ENCODE results near the gene PDSS2. TPM values are rescaled to one million over a fixed set of nuclear protein-coding genes. Genes with fewer than 3 reads are reported as not detected.

PDSS2 gene
- polyA plus RNA-seq, 3 donors, result 15.6 to 17.0 (median 16.4) TPM

DNA sequence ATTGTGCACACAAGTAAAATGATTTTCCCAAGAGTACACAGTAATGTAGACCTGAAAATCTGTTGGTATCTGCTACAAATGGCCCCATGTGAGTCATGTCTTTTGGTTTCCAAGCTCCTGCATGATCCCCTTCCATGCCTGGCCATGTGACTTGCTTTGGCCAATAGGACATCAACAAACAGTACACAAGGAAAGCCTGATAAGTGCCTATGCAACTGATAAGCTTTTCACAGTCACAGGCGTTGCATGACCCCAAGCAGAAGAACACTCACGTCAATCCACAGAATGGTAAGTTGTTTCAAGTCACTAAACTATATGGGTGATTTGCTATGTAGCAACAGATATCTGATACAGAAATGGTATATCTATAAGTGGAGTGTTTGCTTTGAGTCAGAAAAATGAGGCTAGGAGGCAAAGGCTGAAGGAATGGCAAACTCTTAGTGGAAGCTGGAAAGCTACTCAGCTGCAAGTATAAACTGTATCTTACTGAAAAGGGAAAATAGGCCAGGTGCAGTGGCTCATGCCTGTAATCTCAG, 184.0 kb downstream of the PDSS2 start:
- DNase-seq, result no peak

DNA sequence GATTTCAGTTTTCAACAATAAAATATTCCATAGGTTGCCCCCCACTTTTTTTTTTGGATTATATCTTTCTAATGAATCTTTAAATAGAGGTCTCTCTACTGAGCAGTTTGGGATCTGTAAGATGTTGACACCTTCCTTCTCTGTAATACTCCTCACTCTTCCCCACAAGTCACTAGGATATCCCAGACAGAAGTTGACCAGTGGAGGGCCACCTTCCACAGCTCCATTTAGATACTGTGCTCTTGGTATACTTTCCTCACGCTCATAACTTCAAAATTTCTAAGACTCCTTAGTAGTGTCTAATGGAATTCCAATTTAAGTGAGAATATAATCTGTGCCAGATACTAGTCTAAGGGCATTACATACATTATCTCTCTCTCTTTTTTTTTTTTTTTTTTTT, 185.1 kb downstream of the PDSS2 start:
- no peak for DNase-seq

DNA sequence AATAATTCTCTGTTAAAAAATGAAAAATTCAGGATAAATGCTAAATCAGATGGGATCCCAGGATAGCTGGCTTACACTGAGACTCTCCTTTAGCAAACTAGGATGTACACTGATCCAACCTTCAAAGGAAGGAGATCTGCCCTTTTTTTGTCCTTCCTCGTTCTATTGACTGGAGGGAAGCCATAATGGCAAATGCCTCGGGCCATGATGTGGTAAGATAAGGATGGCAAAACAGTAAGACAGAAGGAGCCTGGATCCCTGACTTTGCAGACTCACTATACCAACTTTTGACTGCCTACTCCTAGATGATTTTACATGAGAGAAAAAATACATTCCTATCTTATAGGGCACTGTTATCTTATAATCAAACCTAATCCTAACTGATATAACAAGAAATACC, 187.1 kb downstream of the PDSS2 start:
- no peak for DNase-seq

DNA sequence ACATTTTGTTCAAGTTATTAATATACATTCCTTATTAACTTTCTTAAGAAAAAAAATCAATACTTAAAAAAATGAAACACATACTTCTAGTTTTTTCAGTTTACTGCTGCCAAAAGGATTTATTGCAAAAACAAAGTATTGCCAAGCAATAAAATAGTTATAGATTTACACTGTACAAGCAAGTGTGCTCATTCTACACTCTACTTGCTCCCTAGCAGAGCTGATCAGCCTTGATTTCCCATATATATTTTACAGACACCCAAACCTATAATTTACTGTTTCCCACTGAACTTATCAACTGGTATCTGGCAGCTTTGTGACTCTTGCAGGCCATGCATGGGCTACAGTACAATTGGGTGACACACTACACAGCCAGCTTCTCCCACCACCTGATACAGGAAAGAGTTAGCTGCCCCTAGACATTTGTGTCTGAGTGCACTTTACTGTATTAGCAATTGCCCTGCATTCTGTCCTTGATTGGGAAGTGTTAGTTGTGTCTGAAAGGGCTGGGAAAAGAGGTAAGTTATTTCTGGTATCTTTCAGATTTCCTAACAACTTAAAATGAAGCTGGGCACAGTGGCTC, 188.1 kb downstream of the PDSS2 start:
- no peak for DNase-seq

DNA sequence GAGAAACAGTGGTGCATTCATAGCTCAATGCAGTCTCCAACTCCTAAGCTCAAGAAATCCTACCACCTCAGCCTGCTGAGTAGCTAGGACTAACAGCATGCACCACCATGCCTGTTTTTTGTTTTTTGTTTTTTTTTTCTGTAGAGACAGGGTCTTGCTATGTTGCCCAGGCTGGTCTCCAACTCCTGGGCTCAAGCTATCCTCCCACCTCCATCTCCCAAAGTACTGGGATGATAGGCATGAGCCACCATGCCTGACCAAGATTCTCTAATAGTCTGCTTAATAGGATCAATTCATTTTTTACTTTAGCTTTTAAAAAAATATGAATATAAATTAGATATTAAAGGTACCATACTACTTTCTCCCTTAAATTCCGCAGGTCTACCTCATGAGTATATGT, 191.7 kb downstream of the PDSS2 start:
- DNase-seq, result no peak

DNA sequence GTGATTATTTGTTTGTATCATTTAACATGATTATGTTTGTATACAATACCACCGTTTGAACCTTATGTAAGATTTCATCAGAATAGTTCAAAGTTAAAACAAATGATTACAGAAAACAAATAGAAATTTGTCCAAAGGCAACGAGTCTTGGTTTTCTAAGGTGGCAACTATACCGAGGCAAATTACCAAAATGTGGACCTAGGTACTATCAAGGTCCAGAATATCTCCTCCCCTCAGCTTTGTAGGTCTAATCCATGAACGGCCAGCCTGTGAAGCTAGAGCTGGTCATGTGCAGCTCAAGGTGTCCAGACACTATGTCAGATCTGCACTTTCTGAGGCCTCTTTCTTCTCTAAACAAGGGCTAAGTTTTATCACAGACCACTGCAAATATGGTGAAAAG, 192.4 kb downstream of the PDSS2 start:
- DNase-seq, result no peak

DNA sequence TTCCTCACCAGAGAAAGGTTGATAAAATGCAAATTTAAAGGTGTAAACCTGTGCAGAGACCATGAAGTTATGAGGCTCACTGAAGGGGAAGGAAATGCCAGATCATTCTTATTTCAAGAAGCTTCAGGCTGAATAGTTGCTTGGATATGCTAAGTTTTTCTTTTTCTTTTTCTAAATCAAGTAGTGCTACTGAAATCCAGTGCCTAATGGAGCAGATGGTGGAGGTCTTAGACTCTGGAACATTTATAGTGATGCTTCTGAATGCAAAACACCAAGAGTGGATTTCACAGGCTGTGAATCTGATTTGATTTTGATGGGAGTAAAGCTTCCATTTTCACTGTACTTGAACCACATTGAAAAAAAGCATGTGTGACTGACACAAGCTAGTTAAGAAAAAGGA, 192.8 kb downstream of the PDSS2 start:
- DNase-seq, result no peak

DNA sequence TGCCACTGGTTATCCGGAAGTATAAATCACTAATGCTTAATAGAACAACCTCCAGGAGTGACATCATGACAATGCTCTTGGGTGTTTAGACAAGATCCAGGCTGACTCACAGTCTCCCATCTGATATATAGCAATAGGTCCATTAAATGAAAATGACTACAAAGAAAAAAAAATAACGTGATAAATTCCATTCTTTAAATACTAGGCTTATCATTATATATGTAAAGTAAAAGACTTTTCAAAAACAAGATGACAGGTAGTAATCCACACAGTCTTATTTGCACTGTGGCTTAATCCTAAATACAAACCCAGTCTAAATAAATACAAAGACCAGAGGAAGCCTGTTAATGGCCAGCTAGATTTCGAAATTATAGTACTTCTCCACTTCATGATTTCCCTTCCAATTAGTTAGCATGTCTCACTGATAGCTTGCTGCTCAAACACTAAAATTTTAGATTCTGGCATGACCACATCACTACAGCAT, 195.0 kb downstream of the PDSS2 start:
- DNase-seq, result no peak

DNA sequence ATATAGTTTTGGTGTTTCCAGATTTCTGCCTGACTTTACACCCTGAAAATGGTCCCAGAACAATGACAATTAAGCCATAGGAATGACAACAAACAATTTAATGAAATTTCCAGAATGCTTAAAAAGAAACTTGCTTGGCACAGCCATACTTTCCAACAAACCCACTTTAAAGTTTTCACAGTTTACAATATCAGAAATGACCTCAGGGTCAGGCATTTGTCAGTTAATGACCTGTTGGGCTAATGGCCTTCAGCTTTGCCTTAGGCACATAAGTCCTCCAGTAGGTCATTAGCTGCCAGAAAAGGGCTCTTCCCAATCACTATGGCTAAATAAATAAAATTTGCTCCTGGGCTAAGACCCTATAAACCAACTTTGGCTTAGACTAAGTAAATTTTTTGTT, 199.4 kb downstream of the PDSS2 start:
- no peak for DNase-seq

DNA sequence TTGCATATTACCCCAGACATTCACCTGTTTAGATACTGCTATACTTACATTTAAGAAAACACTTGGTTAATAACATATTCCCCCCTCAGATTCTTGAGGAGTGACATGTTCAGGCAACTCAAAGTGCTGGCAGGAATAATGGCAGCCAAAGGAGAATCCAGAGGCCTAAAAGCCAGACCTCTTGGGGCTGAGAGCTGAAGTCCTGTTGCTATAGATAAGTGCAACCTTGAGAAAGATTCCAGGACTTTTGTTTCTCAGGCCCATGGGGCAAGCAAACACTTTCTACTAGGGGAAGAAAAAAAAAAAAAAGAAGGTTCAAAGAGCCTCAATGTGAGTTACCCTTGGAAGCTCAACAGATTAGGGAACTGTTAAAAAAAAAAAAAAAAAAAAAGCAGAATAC, 211.2 kb downstream of the PDSS2 start:
- DNase-seq, result no peak

DNA sequence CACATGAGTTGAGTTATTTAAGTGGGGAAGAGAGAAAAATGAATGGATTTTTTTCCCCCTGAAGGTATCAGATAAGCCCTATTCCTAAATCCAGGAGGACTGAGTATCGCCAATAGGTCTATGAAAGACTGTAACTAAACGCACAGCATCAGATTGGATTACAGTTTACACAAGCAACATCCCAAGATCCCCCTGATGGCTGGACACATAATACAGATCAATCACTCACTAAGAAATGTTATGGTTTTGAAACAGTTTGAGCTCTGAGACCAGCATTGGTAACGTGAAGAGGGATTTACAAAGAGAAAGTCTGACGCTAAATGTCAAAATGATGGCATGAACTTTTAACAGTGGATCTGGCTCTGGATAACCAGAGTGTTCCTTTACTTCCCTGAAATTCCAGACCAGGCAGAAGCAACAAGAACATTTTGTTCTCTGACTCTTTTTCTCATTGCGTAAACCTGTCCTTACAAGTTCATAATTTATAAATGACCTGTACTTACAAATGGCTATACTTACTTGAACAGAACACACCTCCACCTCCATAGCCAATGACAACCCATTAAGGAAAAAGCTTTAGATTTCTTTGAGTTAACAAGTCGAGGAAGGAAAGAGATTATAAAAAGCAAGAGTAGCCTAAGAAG, 212.3 kb downstream of the PDSS2 start:
- DNase-seq, result peak; percentile 14

DNA sequence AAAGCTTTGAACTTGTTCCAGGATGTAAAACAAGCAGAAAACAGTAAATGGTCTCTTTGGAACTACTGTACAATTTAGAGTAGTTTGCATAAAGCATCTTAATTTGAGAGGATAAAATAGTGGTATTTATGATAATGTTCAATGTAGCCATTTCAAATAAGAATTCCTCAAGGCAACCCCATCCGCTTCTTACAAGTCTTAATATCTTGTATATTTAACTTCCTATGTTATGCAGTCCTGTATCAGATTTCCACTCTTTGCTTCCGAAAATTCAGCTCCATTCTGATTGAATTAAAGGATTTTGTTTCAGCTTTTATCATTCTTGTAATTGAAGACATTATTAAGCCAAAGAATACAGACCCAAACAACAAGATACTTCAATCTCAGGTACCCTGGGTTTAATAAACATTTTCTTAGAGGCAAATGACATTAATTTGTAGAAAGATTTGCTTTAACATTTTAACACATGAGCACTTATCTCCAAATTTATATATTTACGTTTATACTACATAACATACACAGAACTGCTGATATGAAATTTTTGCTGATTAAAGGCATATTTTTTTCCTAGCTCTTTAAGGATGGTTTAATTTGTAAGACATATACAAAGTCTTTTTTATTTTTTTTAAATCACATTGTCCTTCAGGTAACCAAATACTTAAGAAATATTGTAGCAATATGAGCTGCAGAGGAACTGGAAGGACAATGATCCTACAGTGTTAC, 213.0 kb downstream of the PDSS2 start:
- no peak for DNase-seq

DNA sequence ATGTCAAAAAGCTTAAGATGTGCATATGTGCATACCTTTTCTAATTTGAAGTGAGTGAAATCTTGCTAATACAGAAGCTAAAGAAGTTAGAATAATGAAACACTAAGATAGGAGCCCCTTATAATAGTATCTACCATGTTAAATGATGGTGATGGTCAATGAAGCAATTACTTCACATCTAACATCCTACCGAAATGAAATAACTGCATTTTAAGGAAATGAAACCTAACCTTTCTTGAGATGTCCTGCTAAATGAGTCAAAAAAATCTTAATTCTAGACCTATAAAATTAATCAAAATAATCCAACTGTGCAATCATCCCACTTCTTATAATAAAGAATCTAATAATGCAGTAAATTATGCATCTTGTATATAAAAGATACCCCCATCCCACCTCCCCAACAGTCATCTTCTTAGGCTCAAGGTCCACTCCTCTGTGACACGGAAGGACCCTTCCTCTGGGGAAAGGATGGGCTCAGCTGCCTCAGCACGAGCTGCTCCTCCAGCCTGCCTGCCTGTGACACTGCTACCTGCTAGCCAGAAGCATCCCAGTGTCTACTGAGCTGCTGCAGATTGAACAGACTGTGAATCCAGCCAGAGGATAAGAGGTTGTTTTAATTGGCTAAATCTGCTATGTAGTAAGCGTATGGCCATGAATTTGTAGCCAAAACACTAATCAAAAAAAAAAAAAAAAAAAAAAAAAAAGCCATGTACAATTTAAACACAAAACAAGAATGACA, 214.5 kb downstream of the PDSS2 start:
- DNase-seq, result no peak

DNA sequence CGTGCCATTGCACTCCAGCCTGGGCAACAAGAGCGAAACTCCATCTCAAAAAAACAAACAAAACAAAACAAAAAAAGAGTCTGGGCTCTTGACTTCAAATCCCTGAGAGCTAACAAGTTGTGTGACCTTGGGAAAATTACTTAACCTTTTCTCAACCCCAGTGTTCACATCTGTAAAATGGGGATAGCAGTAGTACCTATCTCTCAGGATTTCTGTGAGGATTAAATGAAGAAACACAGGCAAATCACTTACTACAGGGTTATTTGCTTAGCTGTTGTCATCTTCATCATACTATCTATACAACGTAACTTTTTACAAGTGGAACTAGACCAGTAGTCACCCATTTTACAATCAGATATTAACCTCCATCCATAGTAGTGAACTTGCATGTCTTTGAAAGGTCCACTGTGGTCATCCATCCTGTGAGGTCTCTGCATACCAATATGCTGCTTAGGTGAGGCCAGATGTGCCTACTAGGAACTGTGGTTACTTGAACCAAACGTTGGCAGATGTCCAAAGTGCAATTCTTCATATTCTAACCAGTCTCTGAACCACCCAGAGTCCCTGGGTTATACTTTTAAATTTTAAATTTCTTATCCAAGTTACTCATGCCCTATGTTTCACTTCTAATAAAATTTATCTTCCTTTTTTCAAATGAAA, 215.2 kb downstream of the PDSS2 start:
- no peak for DNase-seq

DNA sequence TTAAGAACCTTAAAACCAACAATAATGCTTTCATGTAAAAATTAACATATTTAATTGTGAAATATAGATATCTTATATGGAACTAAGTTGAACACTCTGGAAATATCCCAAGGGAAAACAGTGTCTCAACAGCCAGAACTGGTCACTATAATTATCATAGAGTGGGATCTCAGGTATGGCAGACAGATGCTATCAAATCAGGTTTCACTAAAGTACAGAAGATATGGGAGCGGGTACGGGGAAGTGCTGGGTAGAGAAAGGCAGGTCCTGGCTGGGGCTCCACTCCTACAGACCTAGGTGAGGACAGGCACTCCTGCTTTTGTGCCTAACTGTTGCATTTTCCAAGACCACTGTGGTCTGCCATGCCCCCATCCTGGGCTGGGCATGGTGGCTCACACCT, 215.9 kb downstream of the PDSS2 start:
- no peak for DNase-seq

DNA sequence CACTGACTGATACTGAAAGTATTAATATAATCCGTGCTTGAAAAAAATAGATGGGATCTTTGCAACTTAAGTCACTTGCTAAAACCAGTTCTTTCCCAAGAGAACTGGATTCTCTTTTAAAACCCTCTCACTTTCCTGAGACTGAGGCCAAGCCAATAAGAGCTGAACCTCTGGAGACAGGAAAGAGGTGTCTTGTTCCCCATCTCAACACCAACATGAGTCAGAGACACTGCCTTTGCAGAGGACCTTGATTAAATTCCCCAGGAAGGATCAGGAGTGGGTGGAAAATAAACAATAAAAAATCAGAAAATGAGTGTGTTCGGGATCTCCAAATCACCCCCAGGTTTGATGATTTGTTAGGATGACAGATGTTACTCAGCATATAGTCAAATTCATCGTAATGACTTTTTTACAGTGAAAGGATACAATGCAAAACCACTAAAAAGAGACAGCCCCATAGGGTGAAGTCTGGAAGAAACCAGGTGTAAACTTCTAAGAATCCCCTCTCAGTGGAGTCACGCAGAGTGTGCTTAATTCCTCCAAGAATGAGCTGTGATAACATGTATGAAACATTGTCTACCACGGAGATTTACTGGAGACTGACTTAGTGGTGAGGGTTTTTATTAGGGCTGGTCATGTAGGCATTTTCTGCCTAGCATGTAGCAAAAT, 221.2 kb downstream of the PDSS2 start:
- no peak for DNase-seq

DNA sequence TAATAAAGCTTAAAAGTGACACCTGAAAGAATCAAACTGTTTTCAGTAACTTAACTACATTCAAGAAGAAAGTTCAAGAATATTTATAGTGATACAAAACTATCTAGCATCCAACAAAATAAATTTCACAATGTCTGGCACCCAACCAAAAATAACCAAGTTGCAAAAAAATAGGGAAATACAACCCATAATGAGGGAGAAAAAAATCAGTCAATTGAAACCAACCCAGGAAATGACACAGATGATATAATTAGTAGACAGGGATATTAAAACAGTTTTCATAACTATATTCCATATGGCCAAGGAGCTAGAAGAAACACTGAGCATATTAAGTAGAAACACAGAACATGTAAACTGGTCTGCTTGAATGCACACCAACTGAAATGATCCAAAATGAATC, 223.9 kb downstream of the PDSS2 start:
- peak; percentile 60 for DNase-seq

DNA sequence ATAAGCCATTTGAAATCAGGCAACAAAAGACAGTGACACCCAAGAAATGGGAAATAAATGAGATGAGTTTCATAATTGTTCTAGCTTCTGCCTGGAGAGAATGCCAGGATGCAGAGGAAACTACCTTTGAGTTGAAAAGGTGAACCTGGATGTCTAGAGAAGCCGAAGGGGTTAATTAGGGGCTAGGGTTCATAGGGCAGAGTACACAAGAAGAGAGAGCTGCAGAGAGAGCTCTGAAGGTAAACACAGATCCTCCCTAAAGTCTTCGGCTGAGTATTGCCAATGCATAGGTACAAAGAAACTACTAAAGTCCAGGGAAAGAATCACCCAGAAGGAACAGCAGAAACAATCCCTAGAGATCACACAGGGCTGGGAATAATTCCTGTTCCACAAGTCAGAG, 224.4 kb downstream of the PDSS2 start:
- DNase-seq, result no peak

DNA sequence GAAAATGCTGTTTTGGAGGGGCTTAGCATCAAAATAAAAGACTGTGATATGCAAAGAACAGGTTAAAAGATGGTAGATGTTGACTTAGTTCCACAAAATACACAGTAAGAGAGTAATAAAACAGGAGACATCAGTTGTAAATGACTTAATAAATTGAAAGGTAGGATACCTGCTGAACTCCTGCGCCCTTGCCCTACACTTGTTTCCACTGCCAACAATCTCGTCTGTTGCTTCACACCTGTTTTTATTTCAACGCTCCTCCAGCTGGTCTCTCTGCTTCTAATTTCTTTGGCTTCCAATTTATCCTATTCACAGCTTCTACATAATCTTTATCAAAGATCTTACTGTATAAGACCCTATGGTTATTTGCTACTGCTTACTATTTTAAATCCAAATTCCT, 228.1 kb downstream of the PDSS2 start:
- no peak for DNase-seq

DNA sequence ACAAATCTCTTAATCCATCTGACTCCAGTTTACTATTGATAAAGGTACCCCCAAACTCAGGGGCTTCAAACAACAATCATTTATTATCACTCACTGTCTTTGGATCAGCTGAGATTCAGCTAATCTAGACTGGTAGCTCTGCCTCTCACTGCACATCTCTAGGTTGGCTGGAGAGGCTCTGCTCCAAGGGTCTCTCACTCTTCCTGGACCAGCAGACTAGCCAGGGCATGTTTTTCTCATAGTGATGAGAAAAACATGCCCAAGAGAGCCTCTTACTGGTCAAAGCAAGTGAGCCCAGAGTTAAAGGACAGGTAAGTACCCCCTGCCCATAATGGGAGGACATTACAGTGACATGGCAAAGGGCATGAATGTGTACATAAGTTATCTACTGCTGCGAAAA, 228.9 kb downstream of the PDSS2 start:
- no peak for DNase-seq

DNA sequence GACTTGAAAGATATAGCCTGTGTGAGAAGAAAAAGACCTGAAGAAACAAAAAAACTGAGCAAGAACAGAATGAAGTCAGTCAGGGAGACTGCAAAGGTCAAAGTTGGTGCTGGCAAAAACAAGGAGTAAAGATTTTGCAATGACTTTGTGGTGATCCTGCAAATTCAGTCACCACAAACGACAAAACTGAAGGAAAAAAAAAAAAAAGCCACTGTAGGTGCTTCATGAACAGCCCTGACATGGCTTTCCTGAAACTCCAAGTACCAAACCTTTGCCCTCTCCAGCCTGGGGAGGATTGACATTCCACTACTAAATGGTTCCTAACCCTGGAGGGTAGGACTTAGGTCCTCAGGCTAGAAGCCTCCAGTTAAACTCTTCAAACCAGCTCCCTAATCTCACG, 229.3 kb downstream of the PDSS2 start:
- DNase-seq, result no peak
